ENCODE data around the gene SCGB1C2.
"Not testable (repeated sequence)": the region's sequence is repeated elsewhere in the genome, so short reads cannot be mapped to it uniquely, and the experiment has no call there.

SCGB1C2 gene

DNA sequence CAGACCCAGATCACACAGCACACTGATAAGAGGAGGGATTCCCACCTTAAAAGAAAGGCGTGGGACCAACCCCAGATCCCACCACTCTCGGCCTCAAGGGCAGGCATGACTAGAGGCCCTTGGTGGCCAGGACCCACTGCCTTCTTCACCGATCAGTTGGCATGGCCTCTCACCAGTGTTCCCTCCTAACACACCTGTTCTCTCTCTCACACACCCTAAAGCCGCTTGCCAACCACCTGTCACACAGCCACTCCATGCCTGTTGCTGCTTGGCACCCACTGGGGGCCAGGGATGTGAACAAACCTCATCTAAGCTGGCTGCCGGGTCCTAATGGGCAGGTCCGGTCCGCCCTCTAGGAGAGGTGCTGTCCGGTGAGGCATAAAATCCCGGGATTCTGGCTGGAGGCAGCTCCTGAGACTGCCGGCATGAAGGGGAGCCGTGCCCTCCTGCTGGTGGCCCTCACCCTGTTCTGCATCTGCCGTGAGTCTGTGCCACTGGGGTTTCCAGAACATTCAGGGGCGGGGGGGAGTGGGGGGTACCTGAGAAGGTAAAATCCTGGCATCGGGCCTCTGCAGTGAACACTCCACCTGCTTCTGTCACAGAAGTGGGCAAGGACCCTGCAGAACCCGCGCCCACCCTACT, at the start of gene SCGB1C2:
Gene SCGB1C2 (plus strand): TSS at position 404 of the 642 bp plus-strand sequence. CDS start 22 bp downstream, at position 426.
- not testable (repeated sequence) for DNase-seq

GRCh38 chr17:113111-113510, 24.3 kb upstream of the SCGB1C2 start:
- DNase-seq: not testable (repeated sequence)

- DNase-seq: not testable (repeated sequence)
These were observed 18.9 kb upstream of the SCGB1C2 start for GRCh38 chr17:118339-118917.

DNA sequence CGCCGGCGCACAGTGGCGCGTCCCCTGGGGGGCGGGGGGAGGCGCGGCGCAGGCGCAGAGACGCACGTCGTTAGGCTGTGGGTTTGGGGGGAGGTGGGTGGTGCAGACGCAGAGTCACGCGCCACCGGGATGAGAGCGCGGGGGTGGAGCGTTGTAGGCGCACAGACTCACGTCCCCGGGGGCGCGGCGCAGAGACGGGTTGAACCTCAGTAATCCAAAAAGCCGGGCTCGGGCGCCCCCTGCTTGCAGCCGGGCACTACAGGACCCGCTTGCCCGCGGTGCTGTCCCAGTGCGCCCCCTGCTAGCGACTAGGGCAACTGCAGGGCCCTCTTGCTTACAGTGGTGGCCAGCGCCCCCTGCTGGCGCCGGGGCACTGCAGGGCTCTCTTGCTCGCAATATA, 3.4 kb upstream of the SCGB1C2 start:
- DNase-seq: not testable (repeated sequence)

- not testable (repeated sequence) for DNase-seq
These were observed 3.0 kb upstream of the SCGB1C2 start for GRCh38 chr17:134332-134785.

GRCh38 chr17:135022-135421, 2.3 kb upstream of the SCGB1C2 start:
- DNase-seq: not testable (repeated sequence)

DNA sequence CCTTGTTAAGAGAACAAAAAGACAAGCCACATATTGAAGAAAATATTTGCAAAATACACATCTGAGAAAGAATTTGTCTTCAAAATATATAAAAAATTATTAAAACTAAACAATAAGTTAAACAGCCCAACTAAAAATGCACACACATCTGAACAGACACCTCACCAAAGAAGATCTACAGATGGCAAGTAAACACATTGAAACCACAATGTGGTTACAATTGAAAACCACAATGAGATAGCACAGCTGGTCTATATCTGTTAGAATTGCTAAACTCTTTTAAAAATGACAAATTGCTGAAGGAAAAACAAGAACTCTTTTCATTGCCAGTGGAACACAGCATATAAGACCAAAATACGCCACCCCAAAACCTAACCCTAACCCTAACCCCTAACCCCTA, 1.5 kb upstream of the SCGB1C2 start:
- DNase-seq: not testable (repeated sequence)

GRCh38 chr17:136531-136930, 838 bp upstream of the SCGB1C2 start:
- not testable (repeated sequence) for DNase-seq

DNA sequence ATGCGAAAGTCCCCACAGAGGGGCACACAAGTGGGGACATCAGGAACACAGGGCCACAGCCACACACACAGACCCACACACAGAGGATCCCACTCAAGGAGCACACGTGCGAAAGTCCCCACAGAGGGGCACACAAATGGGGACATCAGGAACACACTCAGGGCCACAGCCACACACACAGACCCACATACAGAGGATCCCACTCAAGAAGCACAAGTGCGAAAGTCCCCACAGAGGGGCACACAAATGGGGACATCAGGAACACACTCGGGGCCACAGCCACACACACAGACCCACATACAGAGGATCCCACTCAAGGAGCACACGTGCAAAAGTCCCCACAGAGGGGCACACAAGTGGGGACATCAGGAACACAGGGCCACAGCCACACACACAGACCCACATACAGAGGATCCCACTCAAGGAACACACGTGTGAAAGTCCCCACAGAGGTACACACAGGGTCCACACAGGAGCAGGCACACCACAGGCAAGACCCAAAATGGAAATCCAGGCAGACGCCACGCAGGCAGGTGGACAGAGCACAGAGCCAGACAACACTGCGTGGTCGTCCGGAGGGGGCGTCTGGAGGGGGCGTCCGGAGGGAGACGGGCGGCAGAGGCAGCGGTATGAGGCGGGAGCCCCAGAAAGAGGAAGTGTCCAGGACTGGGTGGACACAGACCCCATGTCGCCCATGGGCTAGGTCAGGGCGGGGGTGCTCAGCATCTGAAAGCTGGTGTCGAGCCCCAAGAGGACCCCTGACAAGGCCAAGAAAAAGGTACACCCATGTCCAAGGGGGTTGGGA, 2.2 kb downstream of the SCGB1C2 start:
- not testable (repeated sequence) for DNase-seq

DNA sequence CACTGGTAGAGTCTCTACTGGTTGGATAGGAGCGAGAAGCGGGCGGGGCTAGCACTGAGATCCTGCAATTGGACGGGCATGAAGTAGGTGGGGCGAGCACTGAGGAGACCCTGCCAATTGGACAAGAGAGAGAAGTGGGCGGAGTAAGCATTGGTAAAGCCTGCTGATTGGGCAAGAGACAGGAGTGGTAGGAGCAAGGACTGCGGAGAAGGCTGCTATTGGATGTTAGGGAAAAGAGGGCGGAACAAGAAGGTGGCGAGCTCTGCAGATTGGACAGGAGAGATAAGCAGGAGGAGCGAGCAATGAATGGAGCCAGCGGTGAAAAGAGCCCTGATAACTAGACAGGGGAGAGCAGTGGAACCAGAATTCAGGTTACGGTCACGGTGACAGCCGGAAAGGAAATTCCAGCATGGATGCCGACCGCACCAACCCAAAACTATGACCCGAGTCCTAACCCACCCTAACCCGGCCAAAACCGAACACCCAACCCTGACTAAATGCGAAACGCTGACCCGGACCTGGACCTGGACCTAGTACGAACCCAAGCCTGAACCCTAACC, 4.8 kb downstream of the SCGB1C2 start:
- no peak for DNase-seq

DNA sequence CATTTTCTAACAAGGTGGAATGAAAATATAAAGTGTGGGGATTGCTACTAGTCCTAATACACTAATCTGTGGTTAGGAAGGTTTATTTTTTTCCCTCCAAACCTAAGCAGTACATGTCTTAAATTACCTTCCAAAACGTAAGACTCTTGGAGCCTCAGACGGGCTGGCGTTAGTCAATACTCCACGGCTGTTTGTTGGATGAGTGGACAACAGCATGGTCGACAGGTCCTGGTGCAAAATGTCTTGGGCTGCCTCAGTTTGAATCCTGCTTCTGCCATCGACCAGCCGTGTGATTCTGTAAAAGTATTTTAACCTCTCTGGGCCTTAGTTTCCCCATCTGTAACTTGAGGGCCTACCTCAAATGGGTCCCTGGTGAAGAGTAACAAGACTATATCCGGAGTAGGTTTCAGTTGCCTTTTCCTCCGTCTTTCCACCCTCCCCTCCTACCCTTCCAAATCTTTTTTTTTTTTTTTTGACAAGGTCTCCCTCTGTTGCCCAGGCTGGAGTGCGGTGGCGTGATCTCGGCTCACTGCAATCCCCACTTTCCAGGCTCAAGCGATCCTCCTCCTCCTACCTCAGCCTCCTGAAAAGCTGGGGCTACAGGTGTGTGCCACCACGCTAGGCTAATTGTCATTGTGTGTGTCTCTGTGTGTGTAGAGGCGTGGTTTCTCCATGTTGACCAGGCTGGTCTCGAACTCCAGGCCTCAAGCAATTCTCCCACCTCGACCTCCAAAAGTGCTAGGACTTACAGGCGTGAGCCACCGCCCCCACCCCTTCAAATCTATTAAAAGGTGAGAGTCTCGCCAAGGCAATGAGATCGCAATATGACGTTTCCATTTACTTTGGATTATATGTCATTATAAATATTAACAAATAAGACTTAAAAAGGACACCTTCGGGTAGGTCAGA, 5.8 kb downstream of the SCGB1C2 start:
- DNase-seq: no peak

- DNase-seq: peak; percentile 41
These were observed 6.5 kb downstream of the SCGB1C2 start for GRCh38 chr17:143785-144281.

DNA sequence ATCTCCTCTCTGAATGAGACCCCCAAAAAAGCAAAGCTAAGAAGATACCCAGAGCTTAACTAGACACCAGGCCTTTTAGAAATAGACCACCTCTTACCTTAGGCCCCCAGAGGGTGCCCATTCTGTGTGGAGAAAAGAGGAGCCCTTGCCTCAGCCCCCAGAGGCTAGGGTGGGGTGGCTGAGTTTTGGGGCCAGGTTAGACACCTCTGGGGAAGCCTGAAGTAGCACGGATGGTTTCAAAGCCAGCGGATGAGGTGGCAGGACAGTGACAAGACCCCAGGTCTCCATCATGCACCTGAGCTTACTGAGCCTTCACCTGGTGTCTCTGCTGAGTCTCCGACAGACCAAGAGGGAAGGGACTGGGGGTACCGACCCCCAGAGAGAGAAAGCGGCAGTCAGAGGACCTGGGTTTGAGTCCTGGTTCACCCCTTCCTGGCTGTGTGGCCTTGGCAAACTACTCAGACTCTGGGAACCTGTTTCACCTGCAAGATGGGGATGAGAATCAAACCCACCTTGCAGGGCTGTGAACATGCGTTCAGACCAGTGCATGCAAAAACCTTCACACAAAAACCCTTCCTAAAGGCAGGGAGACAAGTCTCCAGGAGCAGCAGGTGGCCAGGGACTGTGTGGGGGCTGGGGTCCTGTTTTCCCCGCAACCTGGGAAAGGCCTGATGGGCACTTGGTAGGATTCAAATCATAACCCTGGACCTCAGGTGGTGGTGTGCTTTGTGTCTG, 7.7 kb downstream of the SCGB1C2 start:
- DNase-seq: no peak

GRCh38 chr17:145671-146541, 8.5 kb downstream of the SCGB1C2 start:
- no peak for DNase-seq

- no peak for DNase-seq
These were observed 9.2 kb downstream of the SCGB1C2 start for GRCh38 chr17:146546-146945.

DNA sequence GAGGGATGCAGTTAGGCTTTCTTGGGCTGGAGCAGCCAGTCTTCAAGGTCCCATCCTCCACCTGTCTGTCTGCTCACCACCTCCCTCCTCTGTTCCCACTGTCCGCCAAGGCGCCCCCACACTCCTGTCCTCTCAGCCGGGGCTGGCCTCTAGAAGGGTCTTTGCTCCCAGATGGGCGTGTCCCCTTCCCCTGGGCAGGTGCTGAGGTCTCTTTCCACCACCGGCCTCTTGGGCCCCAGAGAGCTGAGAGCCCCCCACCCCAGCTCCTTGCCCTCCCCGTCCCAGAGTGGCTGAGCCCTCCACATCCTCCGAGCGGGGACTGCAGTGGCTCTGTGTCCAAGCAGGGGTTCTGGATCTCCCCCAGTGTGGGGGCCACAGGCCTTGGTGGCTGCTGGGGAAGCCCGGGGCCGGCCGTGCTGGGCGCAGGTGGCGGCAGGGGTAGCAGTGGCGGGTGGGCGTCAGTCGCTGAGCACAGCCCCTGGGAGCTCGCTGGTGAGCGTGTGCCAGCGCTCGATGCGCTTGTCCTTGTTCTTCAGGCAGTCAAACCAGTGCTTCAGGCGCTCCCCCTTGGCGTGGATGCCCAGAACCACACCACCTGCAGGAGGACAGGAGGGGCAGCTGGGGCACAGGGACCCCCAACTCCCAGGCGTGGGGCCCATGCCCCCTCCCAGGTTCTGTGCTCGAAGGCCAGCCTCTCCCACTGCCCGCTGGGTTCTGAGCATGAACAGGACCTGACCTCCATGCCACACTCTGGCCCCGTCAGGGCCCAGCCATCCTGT, 9.8 kb downstream of the SCGB1C2 start:
- DNase-seq: no peak

DNA sequence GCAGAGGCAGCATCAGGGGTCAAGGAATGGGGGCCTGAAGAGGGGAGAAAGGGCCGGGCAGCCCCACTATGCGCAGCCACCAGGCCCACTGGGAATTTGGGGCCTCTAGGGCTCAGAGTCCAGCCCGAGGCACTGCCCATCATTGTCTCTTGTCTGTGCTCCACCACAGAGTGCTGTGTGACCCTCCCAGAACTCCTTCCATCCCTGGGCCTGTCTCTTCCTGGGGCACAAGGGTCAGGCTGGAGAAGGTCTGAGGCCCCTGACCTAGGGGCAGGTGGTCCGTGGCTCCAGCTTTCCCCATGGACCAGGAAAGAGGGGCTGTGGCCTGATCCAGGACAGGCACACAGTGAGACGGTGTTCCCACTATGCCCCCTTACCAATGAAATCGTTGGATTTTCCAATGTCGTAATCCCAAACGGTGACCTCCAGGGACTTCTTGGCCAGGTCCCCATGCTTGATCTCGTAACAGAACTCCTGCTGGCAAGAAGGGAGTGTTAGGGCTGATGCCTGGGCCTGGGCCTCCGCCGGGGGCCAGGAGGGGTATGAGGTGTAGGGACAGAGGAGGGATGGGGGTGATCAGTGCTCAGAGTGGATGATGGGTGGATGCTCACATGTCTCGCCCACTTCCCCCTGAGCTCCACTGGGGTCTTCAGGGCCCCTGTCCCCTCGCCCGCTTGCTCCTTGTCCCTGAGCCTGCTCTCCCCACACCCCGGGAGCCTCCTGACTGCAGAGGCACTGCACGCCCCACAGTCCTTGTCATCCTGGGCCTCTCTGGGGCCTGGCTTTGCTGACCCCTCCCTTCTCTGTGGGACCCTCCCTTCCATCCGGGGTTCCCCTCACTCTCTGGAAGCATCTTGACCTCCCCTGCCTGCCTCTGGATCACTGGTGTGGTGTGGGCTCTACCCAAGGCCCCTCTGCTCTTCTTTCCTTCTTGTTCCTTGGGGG, 10.7 kb downstream of the SCGB1C2 start:
- no peak for DNase-seq

DNA sequence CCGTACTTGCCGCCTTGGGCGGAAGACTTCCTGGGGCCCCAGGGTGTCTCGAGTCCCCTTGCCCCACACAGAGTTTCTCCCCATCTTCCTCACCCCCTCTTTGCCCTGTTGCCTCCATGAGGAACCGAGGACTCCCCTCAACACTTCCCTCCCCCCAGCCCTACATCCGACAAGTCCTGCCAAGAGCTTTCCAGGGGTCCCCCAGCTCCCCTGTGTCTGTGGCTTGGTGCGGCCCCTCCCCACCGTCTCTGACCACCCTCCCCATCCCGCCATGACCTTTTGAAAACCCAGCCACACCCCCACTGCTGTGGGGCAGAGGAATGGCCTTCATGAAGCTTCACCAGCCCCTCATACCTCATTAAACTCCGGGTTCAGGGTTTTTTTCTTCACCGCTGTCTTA, 11.4 kb downstream of the SCGB1C2 start:
- no peak for DNase-seq
